Esophagus muscularis mucosa (tissue), 4 donors: ENCODE measurements around the gene NHLRC2.

Source experiments
- EP300 ChIP-seq: sonication (generic); formaldehyde crosslinking; IDR thresholded peaks from one replicate; pipeline ENCODE4 v1.6.1; 2017; ENCODE audit warnings: antibody characterized with exemption
- POLR2A ChIP-seq: fragments of 450-650 bp; IDR thresholded peaks from one replicate; pipeline ENCODE4 v1.6.1; 2017; ENCODE audit warnings: antibody characterized with exemption, moderate library complexity, mild to moderate bottlenecking, low read depth
- POLR2AphosphoS5 ChIP-seq, 2 donors: sonication (generic); formaldehyde crosslinking; IDR thresholded peaks; one replicate each; pipeline ENCODE4 v1.6.1; 2017; ENCODE audit warnings: antibody characterized with exemption in 2 of 2
- TF ChIP-seq, protein P1 (sequence below), 3 experiments: fragments of 200-600 bp in 2 of 3; fragments of 450-650 bp in 1 of 3; sonication (generic) in 2 of 3; IDR thresholded peaks; one replicate each; pipeline ENCODE4 v1.5.1; 2017 to 2019; ENCODE audit warnings: antibody characterized with exemption in 3 of 3, mild to moderate bottlenecking in 2 of 3, moderate library complexity in 1 of 3

GRCh38 chr10:113825791-113826190 lies 28.7 kb upstream of the NHLRC2 start:
- TF ChIP-seq, protein P1, sequence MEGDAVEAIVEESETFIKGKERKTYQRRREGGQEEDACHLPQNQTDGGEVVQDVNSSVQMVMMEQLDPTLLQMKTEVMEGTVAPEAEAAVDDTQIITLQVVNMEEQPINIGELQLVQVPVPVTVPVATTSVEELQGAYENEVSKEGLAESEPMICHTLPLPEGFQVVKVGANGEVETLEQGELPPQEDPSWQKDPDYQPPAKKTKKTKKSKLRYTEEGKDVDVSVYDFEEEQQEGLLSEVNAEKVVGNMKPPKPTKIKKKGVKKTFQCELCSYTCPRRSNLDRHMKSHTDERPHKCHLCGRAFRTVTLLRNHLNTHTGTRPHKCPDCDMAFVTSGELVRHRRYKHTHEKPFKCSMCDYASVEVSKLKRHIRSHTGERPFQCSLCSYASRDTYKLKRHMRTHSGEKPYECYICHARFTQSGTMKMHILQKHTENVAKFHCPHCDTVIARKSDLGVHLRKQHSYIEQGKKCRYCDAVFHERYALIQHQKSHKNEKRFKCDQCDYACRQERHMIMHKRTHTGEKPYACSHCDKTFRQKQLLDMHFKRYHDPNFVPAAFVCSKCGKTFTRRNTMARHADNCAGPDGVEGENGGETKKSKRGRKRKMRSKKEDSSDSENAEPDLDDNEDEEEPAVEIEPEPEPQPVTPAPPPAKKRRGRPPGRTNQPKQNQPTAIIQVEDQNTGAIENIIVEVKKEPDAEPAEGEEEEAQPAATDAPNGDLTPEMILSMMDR (IDR thresholded peaks at IDR 0.05): no peak
- TF ChIP-seq POLR2AphosphoS5 (IDR thresholded peaks at IDR 0.05) (no peak), POLR2A (no peak), EP300 (no peak)
